GM23248 (cell line): ENCODE measurements around the gene SPEG.

ENCODE experiments used
- EZH2 ChIP-seq: fragments of 200-600 bp; sonication (generic); IDR thresholded peaks from 2 replicates; pipeline ENCODE4 v1.6.1; 2018; ENCODE audit warnings: antibody characterized with exemption, mild to moderate bottlenecking; ENCODE audit not compliant: insufficient read depth, poor library complexity, severe bottlenecking
- EZH2phosphoT487 ChIP-seq: fragments of 200-600 bp; sonication (generic); IDR thresholded peaks from 2 replicates; pipeline ENCODE4 v1.6.1; 2018; ENCODE audit warnings: antibody characterized with exemption, moderate library complexity, mild to moderate bottlenecking, low read depth; ENCODE audit not compliant: insufficient read depth

GRCh38 chr2:219438453-219438852, 3.8 kb downstream of the SPEG start:
- TF ChIP-seq EZH2 (no peak), EZH2phosphoT487 (no peak)
